HCT116 (cell line): Measurements from ENCODE around the gene PA2G4.

Experiments used
- CEBPB ChIP-seq: IDR thresholded peaks from 2 replicates; pipeline ENCODE4 v1.6.1; 2012; ENCODE audit warnings: low read depth
- EZH2 ChIP-seq: fragments of 200-600 bp; sonication (generic); IDR thresholded peaks from 2 replicates; pipeline ENCODE4 v1.6.1; 2017; ENCODE audit warnings: antibody characterized with exemption, mixed run types
- EZH2phosphoT487 ChIP-seq: fragments of 200-600 bp; IDR thresholded peaks from 2 replicates; pipeline ENCODE4 v1.6.1; 2018; ENCODE audit warnings: antibody characterized with exemption, borderline replicate concordance
- POLR2A ChIP-seq: IDR thresholded peaks from 2 replicates; pipeline ENCODE4 v1.7.0; 2011; ENCODE audit warnings: borderline replicate concordance; ENCODE audit not compliant: insufficient read depth, insufficient read length; ENCODE audit errors: extremely low read depth
- POLR2AphosphoS5 ChIP-seq: IDR thresholded peaks from 2 replicates; pipeline ENCODE4 v1.6.1; 2011; ENCODE audit warnings: mild to moderate bottlenecking, low read depth, low read length, moderate library complexity
- RAD21 ChIP-seq: IDR thresholded peaks from 2 replicates; pipeline ENCODE4 v1.6.1; 2012; ENCODE audit warnings: low read depth, mild to moderate bottlenecking
- SIN3A ChIP-seq: IDR thresholded peaks from 2 replicates; pipeline ENCODE4 v1.6.1; 2012; ENCODE audit warnings: low read depth
- SRF ChIP-seq: IDR thresholded peaks from 2 replicates; pipeline ENCODE4 v1.6.1; 2012; ENCODE audit warnings: low read depth
- YY1 ChIP-seq: IDR thresholded peaks from 2 replicates; pipeline ENCODE4 v1.6.1; 2011; ENCODE audit warnings: low read length, low read depth, moderate library complexity, mild to moderate bottlenecking; ENCODE audit not compliant: insufficient replicate concordance; ENCODE audit errors: extremely low read depth
- ZFX ChIP-seq: fragments of 450-650 bp; IDR thresholded peaks from 2 replicates; pipeline ENCODE4 v1.6.1; 2017
- TF ChIP-seq, protein P1 (sequence below), 3 experiments: fragments of 200-600 bp in 1 of 3; sonication (generic) in 1 of 3; IDR thresholded peaks in 2 of 3; conservative IDR thresholded peaks in 1 of 3; 2 replicates each; pipeline ENCODE4 v1.5.1; 2012 to 2017; ENCODE audit warnings: low read depth in 2 of 3, low read length in 2 of 3, antibody characterized with exemption in 1 of 3, borderline replicate concordance in 1 of 3, control low read depth in 1 of 3, mild to moderate bottlenecking in 1 of 3, mixed read lengths in 1 of 3, mixed run types in 1 of 3, moderate library complexity in 1 of 3; ENCODE audit not compliant: insufficient read depth in 1 of 3
- TF ChIP-seq, protein P2 (sequence below): IDR thresholded peaks from 2 replicates; pipeline ENCODE4 v1.6.1; 2012
- TF ChIP-seq, protein P3 (sequence below): IDR thresholded peaks from 2 replicates; pipeline ENCODE4 v1.6.1; 2012; ENCODE audit warnings: low read depth

DNA sequence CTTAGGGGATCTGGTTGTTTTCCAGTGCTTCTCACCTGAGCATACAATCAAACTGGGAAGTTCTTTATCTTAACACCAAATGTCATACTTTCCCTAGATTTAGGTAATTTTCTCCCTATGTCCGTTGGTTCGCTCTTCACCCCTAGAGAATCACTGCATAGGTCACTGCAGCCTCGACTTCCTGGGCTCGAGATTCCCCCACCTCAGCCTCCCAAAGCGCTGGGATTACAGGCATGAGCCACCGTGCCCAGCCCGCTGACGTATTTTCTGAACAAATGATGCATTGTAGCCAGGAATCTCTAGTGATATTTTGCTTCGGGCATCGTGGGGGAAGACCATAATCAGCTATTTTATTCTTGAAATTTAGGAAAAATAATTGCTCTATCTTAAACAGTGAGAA lies 11.0 kb downstream of the PA2G4 start:
- TF ChIP-seq, protein P1, sequence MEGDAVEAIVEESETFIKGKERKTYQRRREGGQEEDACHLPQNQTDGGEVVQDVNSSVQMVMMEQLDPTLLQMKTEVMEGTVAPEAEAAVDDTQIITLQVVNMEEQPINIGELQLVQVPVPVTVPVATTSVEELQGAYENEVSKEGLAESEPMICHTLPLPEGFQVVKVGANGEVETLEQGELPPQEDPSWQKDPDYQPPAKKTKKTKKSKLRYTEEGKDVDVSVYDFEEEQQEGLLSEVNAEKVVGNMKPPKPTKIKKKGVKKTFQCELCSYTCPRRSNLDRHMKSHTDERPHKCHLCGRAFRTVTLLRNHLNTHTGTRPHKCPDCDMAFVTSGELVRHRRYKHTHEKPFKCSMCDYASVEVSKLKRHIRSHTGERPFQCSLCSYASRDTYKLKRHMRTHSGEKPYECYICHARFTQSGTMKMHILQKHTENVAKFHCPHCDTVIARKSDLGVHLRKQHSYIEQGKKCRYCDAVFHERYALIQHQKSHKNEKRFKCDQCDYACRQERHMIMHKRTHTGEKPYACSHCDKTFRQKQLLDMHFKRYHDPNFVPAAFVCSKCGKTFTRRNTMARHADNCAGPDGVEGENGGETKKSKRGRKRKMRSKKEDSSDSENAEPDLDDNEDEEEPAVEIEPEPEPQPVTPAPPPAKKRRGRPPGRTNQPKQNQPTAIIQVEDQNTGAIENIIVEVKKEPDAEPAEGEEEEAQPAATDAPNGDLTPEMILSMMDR (IDR thresholded peaks at IDR 0.05 in 2 of 3, conservative IDR thresholded peaks at IDR 0.05 in 1 of 3; ENCODE audit: borderline replicate concordance in 1 of 3, insufficient read depth in 1 of 3, low read depth in 2 of 3, low read length in 2 of 3), result no peak
- TF ChIP-seq, protein P2, sequence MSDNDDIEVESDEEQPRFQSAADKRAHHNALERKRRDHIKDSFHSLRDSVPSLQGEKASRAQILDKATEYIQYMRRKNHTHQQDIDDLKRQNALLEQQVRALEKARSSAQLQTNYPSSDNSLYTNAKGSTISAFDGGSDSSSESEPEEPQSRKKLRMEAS, result no peak
- TF ChIP-seq RAD21, result no peak
- no peak for TF ChIP-seq POLR2A
- no peak for TF ChIP-seq ZFX
- TF ChIP-seq YY1, result no peak
- no peak for TF ChIP-seq POLR2AphosphoS5
- no peak for TF ChIP-seq SIN3A
- TF ChIP-seq EZH2, result no peak
- TF ChIP-seq SRF, result no peak
- TF ChIP-seq EZH2phosphoT487, result no peak
- TF ChIP-seq, protein P3, sequence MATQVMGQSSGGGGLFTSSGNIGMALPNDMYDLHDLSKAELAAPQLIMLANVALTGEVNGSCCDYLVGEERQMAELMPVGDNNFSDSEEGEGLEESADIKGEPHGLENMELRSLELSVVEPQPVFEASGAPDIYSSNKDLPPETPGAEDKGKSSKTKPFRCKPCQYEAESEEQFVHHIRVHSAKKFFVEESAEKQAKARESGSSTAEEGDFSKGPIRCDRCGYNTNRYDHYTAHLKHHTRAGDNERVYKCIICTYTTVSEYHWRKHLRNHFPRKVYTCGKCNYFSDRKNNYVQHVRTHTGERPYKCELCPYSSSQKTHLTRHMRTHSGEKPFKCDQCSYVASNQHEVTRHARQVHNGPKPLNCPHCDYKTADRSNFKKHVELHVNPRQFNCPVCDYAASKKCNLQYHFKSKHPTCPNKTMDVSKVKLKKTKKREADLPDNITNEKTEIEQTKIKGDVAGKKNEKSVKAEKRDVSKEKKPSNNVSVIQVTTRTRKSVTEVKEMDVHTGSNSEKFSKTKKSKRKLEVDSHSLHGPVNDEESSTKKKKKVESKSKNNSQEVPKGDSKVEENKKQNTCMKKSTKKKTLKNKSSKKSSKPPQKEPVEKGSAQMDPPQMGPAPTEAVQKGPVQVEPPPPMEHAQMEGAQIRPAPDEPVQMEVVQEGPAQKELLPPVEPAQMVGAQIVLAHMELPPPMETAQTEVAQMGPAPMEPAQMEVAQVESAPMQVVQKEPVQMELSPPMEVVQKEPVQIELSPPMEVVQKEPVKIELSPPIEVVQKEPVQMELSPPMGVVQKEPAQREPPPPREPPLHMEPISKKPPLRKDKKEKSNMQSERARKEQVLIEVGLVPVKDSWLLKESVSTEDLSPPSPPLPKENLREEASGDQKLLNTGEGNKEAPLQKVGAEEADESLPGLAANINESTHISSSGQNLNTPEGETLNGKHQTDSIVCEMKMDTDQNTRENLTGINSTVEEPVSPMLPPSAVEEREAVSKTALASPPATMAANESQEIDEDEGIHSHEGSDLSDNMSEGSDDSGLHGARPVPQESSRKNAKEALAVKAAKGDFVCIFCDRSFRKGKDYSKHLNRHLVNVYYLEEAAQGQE, result no peak
- no peak for TF ChIP-seq CEBPB
